Uterus (tissue), 4 donors: Measurements from ENCODE around the gene ADAMTSL5. TPM values are rescaled to one million over a fixed set of nuclear protein-coding genes. Genes with fewer than 3 reads are reported as not detected.

Experiments
- DNase-seq, 2 donors: peaks; one replicate each; pipeline ENCODE4 v3.0.0-alpha.2; 2019 to 2020
- H3K27ac ChIP-seq, 2 donors: fragments of 200-600 bp; sonication (generic); 1 replicate in 1 of 2; 2 replicates in 1 of 2; pipeline ENCODE4 v1.5.1; 2016 to 2018
- H3K27me3 ChIP-seq, 2 donors: fragments of 200-600 bp; sonication (generic); one replicate each; pipeline ENCODE4 v1.5.1; 2018 to 2019; ENCODE audit warnings: control low read depth in 1 of 2
- H3K36me3 ChIP-seq, 2 donors: fragments of 200-600 bp; sonication (generic); one replicate each; pipeline ENCODE4 v1.5.1; 2019; ENCODE audit warnings: control low read depth in 1 of 2
- H3K4me1 ChIP-seq, 2 donors: fragments of 200-600 bp; sonication (generic); one replicate each; pipeline ENCODE4 v1.5.1; 2018 to 2019; ENCODE audit warnings: control low read depth in 1 of 2
- H3K4me3 ChIP-seq, 2 donors: fragments of 200-600 bp; sonication (generic); 1 replicate in 1 of 2; 2 replicates in 1 of 2; pipeline ENCODE4 v1.5.1; 2018 to 2019; ENCODE audit warnings: mild to moderate bottlenecking in 1 of 2
- H3K9me3 ChIP-seq, 2 donors: fragments of 200-600 bp; sonication (generic); one replicate each; pipeline ENCODE4 v1.5.1; 2019; ENCODE audit warnings: control low read depth in 1 of 2
- POLR2A ChIP-seq, 2 donors: fragments of 450-650 bp; IDR thresholded peaks; one replicate each; pipeline ENCODE4 v1.6.1; 2016; ENCODE audit warnings: antibody characterized with exemption in 2 of 2, mild to moderate bottlenecking in 1 of 2, moderate library complexity in 1 of 2
- intact Hi-C: fragments of 100-400 bp; cut with DNase I; formaldehyde crosslinking; loops from one replicate; pipeline ENCODE4 v1.15.1; 2023; ENCODE audit warnings: low total_unique reads
- total RNA-seq, 4 donors: library from RNA; depleted of rRNA in 3 of 4; stranded (reverse); fragments of >200 nt in 3 of 4; gene quantifications; one replicate each; pipeline versions ENCODE4 v1.1.0 to v1.2.4, GENCODE V29; 2014 to 2023
- TF ChIP-seq, protein P1 (sequence below), 4 experiments: fragments of 200-600 bp in 2 of 4; fragments of 450-650 bp in 2 of 4; sonication (generic) in 2 of 4; IDR thresholded peaks; one replicate each; pipeline ENCODE4 v1.5.1; 2016 to 2019; ENCODE audit warnings: antibody characterized with exemption in 4 of 4, mild to moderate bottlenecking in 2 of 4, moderate library complexity in 1 of 4
- donor health status: DM: yes; HTN: yes; CAD: no.

The ADAMTSL5 gene
- total RNA-seq, 4 donors from 2014 or later = 3.5 to 39.4 (median 12.6) TPM

DNA sequence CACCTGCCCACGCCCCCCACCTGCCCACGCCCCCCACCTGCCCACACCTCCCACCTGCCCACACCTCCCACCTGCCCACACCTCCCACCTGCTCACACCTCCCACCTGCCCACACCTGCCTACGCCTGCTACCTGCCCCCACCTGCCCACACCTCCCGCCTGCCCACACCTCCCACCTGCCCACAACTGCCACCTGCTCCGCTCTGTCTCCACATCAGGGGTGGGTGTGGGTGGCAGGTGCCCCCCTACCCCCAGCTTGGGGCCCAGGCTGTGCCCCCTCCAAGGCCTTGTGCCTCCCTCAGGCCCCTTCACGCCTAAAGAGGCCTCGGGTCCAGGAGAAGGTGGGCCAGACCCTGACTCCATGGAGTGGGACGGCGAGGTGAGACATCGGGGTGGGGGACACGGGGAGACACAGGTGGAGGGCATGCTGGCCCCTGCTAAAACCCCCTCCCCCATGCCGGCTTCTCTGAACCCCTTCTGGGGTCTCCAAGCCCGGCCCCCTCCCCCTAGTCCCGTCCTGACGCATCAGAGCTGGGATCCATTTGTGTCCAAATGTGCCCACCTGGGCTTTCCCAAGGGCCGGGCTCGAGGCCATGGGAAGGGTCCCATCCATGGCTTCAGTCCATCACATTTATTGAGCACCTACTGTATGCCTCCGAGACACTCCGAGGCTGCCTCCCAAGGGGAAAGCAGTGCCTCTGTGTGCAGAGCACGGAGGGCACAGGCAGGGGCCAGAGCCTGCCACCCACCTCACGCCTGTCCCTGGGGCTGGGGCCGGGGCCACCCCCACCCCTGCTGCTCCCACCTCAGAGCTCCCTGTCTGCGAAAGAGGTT is 16.0 kb upstream of the ADAMTSL5 start:
- no peak overlapping the region for H3K27ac ChIP-seq
- intact Hi-C loops = no loop called here

DNA sequence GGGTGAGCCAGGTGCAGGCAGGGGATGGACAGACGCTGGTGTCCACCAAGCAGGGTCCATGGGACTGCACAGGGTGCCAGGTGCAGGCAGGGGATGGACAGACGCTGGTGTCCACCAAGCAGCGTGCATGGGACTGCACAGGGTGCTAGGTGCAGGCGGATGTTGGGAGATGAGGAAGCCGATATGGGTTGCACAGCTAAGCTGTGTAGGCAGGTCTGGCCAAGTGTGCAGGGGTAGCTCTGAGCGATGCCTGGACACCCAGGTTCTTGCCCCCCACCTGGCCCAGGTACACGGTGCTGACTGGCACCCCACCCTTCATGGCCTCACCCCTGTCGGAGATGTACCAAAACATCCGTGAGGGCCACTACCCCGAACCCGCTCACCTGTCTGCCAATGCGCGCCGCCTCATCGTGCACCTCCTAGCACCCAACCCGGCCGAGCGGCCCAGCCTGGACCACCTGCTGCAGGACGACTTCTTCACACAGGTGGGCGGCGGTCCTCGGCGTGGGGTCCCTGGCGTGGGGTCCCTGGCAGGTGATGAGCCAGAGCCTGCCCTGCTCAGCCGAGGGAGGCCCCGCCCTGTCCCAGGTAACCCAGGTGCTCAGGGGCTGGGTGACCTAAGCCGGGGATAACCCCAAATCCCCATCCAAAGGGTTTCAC is 15.0 kb upstream of the ADAMTSL5 start:
- Histone ChIP-seq H3K4me3 (no peak overlapping the region), H3K27me3 (no peaks in the 10 kb centered on the region), H3K9me3 (no peaks in the 10 kb centered on the region), H3K27ac (no peak overlapping the region), H3K4me1 (peaks cover 0 to 6% of the 10 kb centered on the region in 2 donors), H3K36me3 (no peaks in the 10 kb centered on the region)
- no peak for DNase-seq
- TF ChIP-seq, protein P1, sequence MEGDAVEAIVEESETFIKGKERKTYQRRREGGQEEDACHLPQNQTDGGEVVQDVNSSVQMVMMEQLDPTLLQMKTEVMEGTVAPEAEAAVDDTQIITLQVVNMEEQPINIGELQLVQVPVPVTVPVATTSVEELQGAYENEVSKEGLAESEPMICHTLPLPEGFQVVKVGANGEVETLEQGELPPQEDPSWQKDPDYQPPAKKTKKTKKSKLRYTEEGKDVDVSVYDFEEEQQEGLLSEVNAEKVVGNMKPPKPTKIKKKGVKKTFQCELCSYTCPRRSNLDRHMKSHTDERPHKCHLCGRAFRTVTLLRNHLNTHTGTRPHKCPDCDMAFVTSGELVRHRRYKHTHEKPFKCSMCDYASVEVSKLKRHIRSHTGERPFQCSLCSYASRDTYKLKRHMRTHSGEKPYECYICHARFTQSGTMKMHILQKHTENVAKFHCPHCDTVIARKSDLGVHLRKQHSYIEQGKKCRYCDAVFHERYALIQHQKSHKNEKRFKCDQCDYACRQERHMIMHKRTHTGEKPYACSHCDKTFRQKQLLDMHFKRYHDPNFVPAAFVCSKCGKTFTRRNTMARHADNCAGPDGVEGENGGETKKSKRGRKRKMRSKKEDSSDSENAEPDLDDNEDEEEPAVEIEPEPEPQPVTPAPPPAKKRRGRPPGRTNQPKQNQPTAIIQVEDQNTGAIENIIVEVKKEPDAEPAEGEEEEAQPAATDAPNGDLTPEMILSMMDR (IDR thresholded peaks at IDR 0.05) = no peak
- TF ChIP-seq POLR2A (IDR thresholded peaks at IDR 0.05) = no peak
- intact Hi-C loops = no loop called here

More for the DNA sequence above, 16.0 kb upstream of the ADAMTSL5 start:
- Histone ChIP-seq H3K27me3 (no peaks in the 10 kb centered on the region), H3K36me3 (no peaks in the 10 kb centered on the region), H3K4me3 (no peak overlapping the region), H3K4me1 (peaks cover 0 to 5% of the 10 kb centered on the region in 2 donors), H3K9me3 (no peaks in the 10 kb centered on the region)
- TF ChIP-seq, protein P1 (IDR thresholded peaks at IDR 0.05) = no peak
- no peak for TF ChIP-seq POLR2A (IDR thresholded peaks at IDR 0.05)
- DNase-seq = no peak

DNA sequence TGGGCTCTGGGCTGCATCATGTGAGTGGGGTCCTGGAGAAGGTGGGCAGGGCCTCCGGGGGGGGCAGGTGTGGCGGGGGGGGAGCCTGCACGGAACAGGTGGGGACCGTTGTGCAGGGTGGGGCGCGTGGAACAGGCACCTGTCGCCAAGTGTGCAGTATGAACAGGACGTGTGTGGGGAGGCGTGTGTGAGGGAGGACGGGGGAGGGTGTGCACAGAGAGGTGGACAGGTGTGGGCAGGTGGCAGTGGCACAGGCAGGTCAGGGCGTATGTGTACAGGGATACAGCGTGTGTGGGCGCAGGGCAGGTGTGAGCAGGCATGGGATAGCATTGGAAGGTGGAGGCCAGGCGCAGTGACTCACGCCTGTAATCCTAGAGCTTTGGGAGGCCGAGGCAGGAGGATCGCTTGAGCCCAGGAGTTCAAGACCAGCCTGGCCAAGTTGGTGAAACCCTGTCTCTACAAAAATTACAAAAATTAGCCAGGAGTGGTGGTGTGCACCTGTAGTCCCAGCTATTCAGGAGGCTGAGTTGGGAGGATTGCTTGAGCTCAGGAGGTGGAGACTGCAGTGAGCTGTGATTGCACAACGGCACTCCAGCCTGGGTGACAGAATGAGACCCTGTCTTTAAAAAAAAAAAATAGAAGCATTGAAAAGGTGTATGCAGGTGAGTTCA is 14.3 kb upstream of the ADAMTSL5 start:
- TF ChIP-seq POLR2A (IDR thresholded peaks at IDR 0.05) = no peak
- TF ChIP-seq, protein P1 (IDR thresholded peaks at IDR 0.05) = no peak
- Histone ChIP-seq H3K9me3 (no peaks in the 10 kb centered on the region), H3K36me3 (no peaks in the 10 kb centered on the region), H3K4me1 (peaks cover 0 to 7% of the 10 kb centered on the region in 2 donors), H3K27ac (no peak overlapping the region), H3K4me3 (no peak overlapping the region), H3K27me3 (no peaks in the 10 kb centered on the region)
- intact Hi-C loops = no loop called here
- DNase-seq = no peak

DNA sequence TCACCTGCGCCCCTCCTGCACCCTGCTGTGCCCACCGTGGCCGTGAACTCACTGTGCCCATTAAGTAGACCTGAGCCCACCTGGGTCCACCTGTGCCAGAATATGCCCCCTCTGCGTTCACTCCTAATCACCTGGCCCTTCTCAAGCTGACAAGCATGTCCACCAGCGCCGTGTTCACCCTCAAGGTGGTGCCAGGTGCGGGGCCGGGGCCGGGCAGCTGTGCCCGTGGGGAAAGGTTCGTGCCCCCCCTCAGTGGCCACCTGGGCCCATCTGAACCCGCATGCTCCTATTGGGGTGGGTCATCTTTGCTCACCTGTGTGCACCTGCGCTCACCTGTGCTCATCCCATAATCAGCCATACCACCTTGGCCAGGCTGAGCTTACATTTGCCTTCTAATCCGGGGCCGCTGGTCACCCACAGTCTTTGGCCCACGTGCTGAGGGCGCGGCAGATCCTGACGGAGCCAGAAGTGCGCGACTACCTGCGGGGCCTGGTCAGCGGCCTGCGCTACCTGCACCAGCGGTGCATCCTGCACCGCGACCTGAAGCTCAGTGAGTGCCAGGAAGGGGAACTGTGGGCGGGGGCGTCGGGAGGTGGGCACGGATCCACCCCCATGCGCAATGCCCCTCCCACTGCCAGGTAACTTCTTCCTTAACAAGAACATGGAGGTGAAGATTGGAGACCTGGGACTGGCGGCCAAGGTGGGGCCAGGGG is 13.4 kb upstream of the ADAMTSL5 start:
- intact Hi-C loops = no loop called here
- H3K9me3 ChIP-seq = no peaks in the 10 kb centered on the region
- no peak overlapping the region for H3K27ac ChIP-seq
- no peak for DNase-seq
- no peaks in the 10 kb centered on the region for H3K27me3 ChIP-seq
- peaks cover 0 to 15% of the 10 kb centered on the region in 2 donors for H3K4me1 ChIP-seq
- no peak overlapping the region for H3K4me3 ChIP-seq
- H3K36me3 ChIP-seq = no peaks in the 10 kb centered on the region
- TF ChIP-seq POLR2A (IDR thresholded peaks at IDR 0.05) = no peak
- TF ChIP-seq, protein P1 (IDR thresholded peaks at IDR 0.05) = no peak
